HG03439 (cell line): Measurements from ENCODE around the gene MEGF10.

Experiments
- ATAC-seq: cut with Tn5 transposase; IDR thresholded peaks from one replicate; pipeline ENCODE4 v1.9.1; 2021; ENCODE audit warnings: mild to moderate bottlenecking, moderate library complexity; ENCODE audit not compliant: unreplicated experiment

MEGF10 gene

GRCh38 chr5:127508644-127509373, 218.2 kb downstream of the MEGF10 start:
- ATAC-seq: no peak
